Activated T-cell treated with anti-CD3 and anti-CD28 coated beads, Interleukin-2, amount 50 U/mL, for 72 hours (primary cell): ENCODE results near the gene C17orf75. TPM values are rescaled to one million over a fixed set of nuclear protein-coding genes. Genes with fewer than 3 reads are reported as not detected.
"Not testable (repeated sequence)": the region's sequence is repeated elsewhere in the genome, so short reads cannot be mapped to it uniquely, and the experiment has no call there.

Experiments used
- ATAC-seq, 2 donors: fragments of 150-1000 bp; cut with Tn5 transposase; replicated peaks in 1 of 2; 2 replicates each; pipeline ENCODE4 v1.10.0; 2021; ENCODE audit warnings: moderate library complexity in 2 of 2, mild to moderate bottlenecking in 1 of 2
- DNase-seq, 2 donors: peaks; one replicate each; pipeline ENCODE4 v3.0.0; 2021 to 2022; ENCODE audit warnings: mixed read lengths in 1 of 2
- H3K27ac Mint-ChIP-seq: one replicate; pipeline ENCODE4 v1.8.0; 2022; ENCODE audit warnings: mild to moderate bottlenecking, moderate library complexity, mixed read lengths
- H3K27me3 Mint-ChIP-seq: one replicate; pipeline ENCODE4 v1.8.0; 2022; ENCODE audit warnings: low read depth, mixed read lengths
- H3K36me3 Mint-ChIP-seq, 2 donors: one replicate each; pipeline ENCODE4 v1.8.0; 2022; ENCODE audit warnings: mixed read lengths in 2 of 2, mild to moderate bottlenecking in 1 of 2; ENCODE audit not compliant: insufficient read depth in 2 of 2
- H3K4me1 Mint-ChIP-seq: one replicate; pipeline ENCODE4 v1.8.0; 2022; ENCODE audit warnings: low read depth, mixed read lengths
- H3K4me3 Mint-ChIP-seq, 2 donors: one replicate each; pipeline ENCODE4 v1.8.0; 2022; ENCODE audit warnings: mild to moderate bottlenecking in 2 of 2, mixed read lengths in 2 of 2, moderate library complexity in 2 of 2
- H3K9me3 Mint-ChIP-seq, 2 donors: one replicate each; pipeline ENCODE4 v1.8.0; 2022; ENCODE audit warnings: mixed read lengths in 2 of 2
- total RNA-seq, 2 donors: library from RNA; stranded (reverse); gene quantifications; one replicate each; pipeline ENCODE4 v1.2.3, GENCODE V29; 2022

The C17orf75 gene
- total RNA-seq, 2 donors from 2014 or later, result 32.6 to 40.0 TPM

DNA sequence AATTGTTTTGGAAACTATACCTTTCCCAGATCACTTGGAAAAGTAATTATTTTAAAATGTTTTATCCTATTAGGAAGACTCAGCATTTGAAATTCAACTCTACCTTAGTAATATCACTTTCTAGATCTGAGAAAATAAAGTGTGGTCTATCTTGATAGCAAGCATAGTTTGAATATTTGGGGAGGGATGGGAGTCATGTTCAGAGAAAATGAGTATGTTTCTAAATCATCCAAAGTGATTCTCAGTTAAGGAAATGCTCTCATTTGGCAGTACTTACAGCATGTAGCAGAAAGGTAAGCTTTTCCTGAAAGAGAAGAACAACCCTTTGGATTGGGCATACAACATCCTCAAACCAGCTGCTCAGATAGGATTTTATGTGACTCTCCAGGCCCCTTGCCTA, 6.9 kb downstream of the C17orf75 start:
- H3K4me3 Mint-ChIP-seq, result no peak overlapping the region
- no peak for ATAC-seq
- H3K27me3 Mint-ChIP-seq, result no peaks in the 10 kb centered on the region
- H3K4me1 Mint-ChIP-seq, result peaks cover 25% of the 10 kb centered on the region
- no peak for DNase-seq
- no peaks in the 10 kb centered on the region for H3K9me3 Mint-ChIP-seq
- H3K27ac Mint-ChIP-seq, result no peak overlapping the region
- peaks cover 6 to 8% of the 10 kb centered on the region in 2 donors for H3K36me3 Mint-ChIP-seq

- ATAC-seq (no peak), DNase-seq (no peak)
- Mint-ChIP-seq H3K27me3 (no peaks in the 10 kb centered on the region), H3K27ac (no peak overlapping the region), H3K4me3 (no peak overlapping the region), H3K36me3 (peaks cover 6 to 8% of the 10 kb centered on the region in 2 donors), H3K4me1 (peaks cover 33% of the 10 kb centered on the region), H3K9me3 (no peaks in the 10 kb centered on the region)
Measured at GRCh38 chr17:32333187-32333586, 8.8 kb downstream of the C17orf75 start.

GRCh38 chr17:32331243-32332040, 10.5 kb downstream of the C17orf75 start:
- H3K4me1 Mint-ChIP-seq, result peaks cover 33% of the 10 kb centered on the region
- H3K27ac Mint-ChIP-seq, result peak overlapping the region; percentile 25
- ATAC-seq (peak in 1 of 2 donors; percentile 59), DNase-seq (no peak)
- no peaks in the 10 kb centered on the region for H3K27me3 Mint-ChIP-seq
- peak overlapping the region; percentile 49 to 71 for H3K4me3 Mint-ChIP-seq
- no peaks in the 10 kb centered on the region for H3K9me3 Mint-ChIP-seq
- peaks cover 6 to 8% of the 10 kb centered on the region in 2 donors for H3K36me3 Mint-ChIP-seq

GRCh38 chr17:32330147-32330546, 11.8 kb downstream of the C17orf75 start:
- ATAC-seq (peak in 1 of 2 donors; percentile 64), DNase-seq (no peak)
- Mint-ChIP-seq H3K4me3 (peak overlapping the region in 1 of 2 donors; percentile 71), H3K36me3 (peaks cover 6 to 8% of the 10 kb centered on the region in 2 donors), H3K9me3 (no peaks in the 10 kb centered on the region), H3K4me1 (peaks cover 33% of the 10 kb centered on the region), H3K27me3 (no peaks in the 10 kb centered on the region), H3K27ac (peak overlapping the region; percentile 42)

- ATAC-seq, result no peak
- Mint-ChIP-seq H3K27me3 (no peaks in the 10 kb centered on the region), H3K27ac (no peak overlapping the region)
Measured at GRCh38 chr17:32327911-32328310, 14.1 kb downstream of the C17orf75 start.

GRCh38 chr17:32323811-32324491, 18.0 kb downstream of the C17orf75 start:
- peak overlapping the region; percentile 33 to 36 for H3K4me3 Mint-ChIP-seq

More at GRCh38 chr17:32327911-32328310, 14.1 kb downstream of the C17orf75 start:
- H3K36me3 Mint-ChIP-seq, result no peaks in the 10 kb centered on the region
- H3K4me3 Mint-ChIP-seq, result no peak overlapping the region
- no peaks in the 10 kb centered on the region for H3K9me3 Mint-ChIP-seq
- DNase-seq, result no peak
- H3K4me1 Mint-ChIP-seq, result peaks cover 47% of the 10 kb centered on the region

DNA sequence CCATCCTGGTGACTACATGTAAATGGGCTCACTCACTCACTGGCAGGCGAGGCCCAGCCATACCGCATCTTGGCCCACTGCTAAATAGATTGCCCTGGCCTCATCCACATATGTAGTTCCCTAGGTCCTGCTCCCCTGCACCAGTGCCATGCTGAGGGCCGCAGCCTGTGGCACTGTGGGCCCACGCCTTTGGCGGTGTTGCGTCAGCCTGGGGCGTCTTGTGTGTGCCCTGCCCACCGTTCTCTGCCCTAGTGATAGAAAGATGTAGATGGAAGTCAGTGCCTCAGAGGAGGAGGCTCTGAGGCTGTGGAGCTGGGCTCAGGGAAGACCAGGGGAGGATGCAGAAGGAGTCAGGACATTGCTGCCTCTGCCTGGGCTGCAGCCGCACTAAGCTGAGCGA, 18.9 kb downstream of the C17orf75 start:
- no peaks in the 10 kb centered on the region for H3K36me3 Mint-ChIP-seq
- ATAC-seq, result no peak
- no peaks in the 10 kb centered on the region for H3K9me3 Mint-ChIP-seq
- no peaks in the 10 kb centered on the region for H3K27me3 Mint-ChIP-seq
- H3K4me1 Mint-ChIP-seq, result peaks cover 14% of the 10 kb centered on the region
- peak overlapping the region in 1 of 2 donors; percentile 12 for H3K4me3 Mint-ChIP-seq
- H3K27ac Mint-ChIP-seq, result no peak overlapping the region
- no peak for DNase-seq

More at GRCh38 chr17:32323811-32324491, 18.0 kb downstream of the C17orf75 start:
- Mint-ChIP-seq H3K4me1 (peaks cover 20% of the 10 kb centered on the region), H3K36me3 (no peaks in the 10 kb centered on the region), H3K27ac (no peak overlapping the region), H3K27me3 (no peaks in the 10 kb centered on the region), H3K9me3 (no peaks in the 10 kb centered on the region)
- DNase-seq (peak; percentile 31 to 38), ATAC-seq (peak; percentile 66 to 69)

- DNase-seq (no peak), ATAC-seq (no peak)
- Mint-ChIP-seq H3K27me3 (peaks cover 10% of the 10 kb centered on the region), H3K9me3 (no peaks in the 10 kb centered on the region), H3K4me3 (no peak overlapping the region), H3K4me1 (peaks cover 19% of the 10 kb centered on the region), H3K27ac (no peak overlapping the region), H3K36me3 (no peaks in the 10 kb centered on the region)
Measured at GRCh38 chr17:32320847-32321246, 21.1 kb downstream of the C17orf75 start.

- H3K27ac Mint-ChIP-seq, H3K4me3 Mint-ChIP-seq, ATAC-seq, H3K9me3 Mint-ChIP-seq, DNase-seq, H3K36me3 Mint-ChIP-seq: not testable (repeated sequence)
- peaks cover 19% of the 10 kb centered on the region for H3K4me1 Mint-ChIP-seq
- peaks cover 18% of the 10 kb centered on the region for H3K27me3 Mint-ChIP-seq
Measured at GRCh38 chr17:32320080-32320479, 21.9 kb downstream of the C17orf75 start.

GRCh38 chr17:32319548-32319905, 22.4 kb downstream of the C17orf75 start:
- H3K9me3 Mint-ChIP-seq, result no peaks in the 10 kb centered on the region
- peaks cover 20% of the 10 kb centered on the region for H3K27me3 Mint-ChIP-seq
- H3K36me3 Mint-ChIP-seq, result no peaks in the 10 kb centered on the region
- no peak overlapping the region for H3K27ac Mint-ChIP-seq
- ATAC-seq, result peak; percentile 90
- H3K4me1 Mint-ChIP-seq, result peaks cover 15% of the 10 kb centered on the region
- peak overlapping the region; percentile 70 to 78 for H3K4me3 Mint-ChIP-seq
- peak; percentile 81 to 82 for DNase-seq

DNA sequence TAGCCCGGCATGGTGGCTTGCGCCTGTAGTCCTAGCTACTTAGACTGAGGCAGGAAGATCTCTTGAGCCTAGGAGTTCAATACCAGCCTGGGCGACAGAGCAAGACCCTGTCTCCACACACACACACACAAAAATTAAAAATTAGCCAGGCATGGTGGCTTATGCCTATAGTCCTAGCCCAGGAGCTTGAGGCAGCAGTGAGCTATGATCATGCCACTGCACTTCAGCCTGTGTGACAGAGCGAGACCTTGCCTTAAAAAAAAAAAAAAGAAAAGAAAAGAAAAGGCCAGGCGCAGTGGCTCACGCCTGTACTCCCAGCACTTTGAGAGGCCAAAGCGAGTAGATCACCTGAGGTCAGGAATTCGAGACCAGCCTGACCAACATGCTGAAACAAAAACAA, 23.9 kb downstream of the C17orf75 start:
- peak overlapping the region; percentile 19 to 29 for H3K4me3 Mint-ChIP-seq
- no peak overlapping the region for H3K27ac Mint-ChIP-seq
- no peaks in the 10 kb centered on the region for H3K36me3 Mint-ChIP-seq
- H3K27me3 Mint-ChIP-seq, result peaks cover 20% of the 10 kb centered on the region
- H3K9me3 Mint-ChIP-seq, result no peaks in the 10 kb centered on the region
- DNase-seq (no peak), ATAC-seq (no peak)
- peaks cover 5% of the 10 kb centered on the region for H3K4me1 Mint-ChIP-seq

GRCh38 chr17:32317353-32317752, 24.6 kb downstream of the C17orf75 start:
- no peak overlapping the region for H3K27ac Mint-ChIP-seq
- no peaks in the 10 kb centered on the region for H3K9me3 Mint-ChIP-seq

GRCh38 chr17:32316653-32317052, 25.3 kb downstream of the C17orf75 start:
- not testable (repeated sequence) for H3K9me3 Mint-ChIP-seq, H3K27ac Mint-ChIP-seq, H3K4me1 Mint-ChIP-seq, ATAC-seq, DNase-seq, H3K36me3 Mint-ChIP-seq, H3K4me3 Mint-ChIP-seq
- H3K27me3 Mint-ChIP-seq, result peaks cover 23% of the 10 kb centered on the region

More at GRCh38 chr17:32317353-32317752, 24.6 kb downstream of the C17orf75 start:
- Mint-ChIP-seq H3K36me3 (no peaks in the 10 kb centered on the region), H3K4me3 (no peak overlapping the region), H3K27me3 (peaks cover 20% of the 10 kb centered on the region), H3K4me1 (peaks cover 5% of the 10 kb centered on the region)
- ATAC-seq, result no peak
- DNase-seq, result no peak
